NCI-H2107 treated with DMSO at 0.1 percent for 48 hours (cell line): ENCODE data around the gene MATN4.
"Not testable (repeated sequence)": the region's sequence is repeated elsewhere in the genome, so short reads cannot be mapped to it uniquely, and the experiment has no call there.

Experiments used
- DNase-seq: peaks from one replicate; lab custom pipeline; 2025; ENCODE audit not compliant: unreplicated experiment; lab: John Stamatoyannopoulos, UW

The MATN4 gene

GRCh38 chr20:45308117-45308778 is at the start of gene MATN4:
MATN4 (minus strand) TSS chr20:45308299; CDS start chr20:45305582, 2,717 bp downstream.
- DNase-seq = peak; percentile 9

- DNase-seq = no peak
These were observed 47.3 kb upstream of the MATN4 start for GRCh38 chr20:45355209-45356084.

GRCh38 chr20:45354423-45355208 is 46.5 kb upstream of the MATN4 start:
- no peak for DNase-seq

- no peak for DNase-seq
These were observed 45.6 kb upstream of the MATN4 start for GRCh38 chr20:45353746-45354145.

- DNase-seq = no peak
These were observed 44.6 kb upstream of the MATN4 start for GRCh38 chr20:45352729-45353128.

- not testable (repeated sequence) for DNase-seq
These were observed 42.7 kb upstream of the MATN4 start for GRCh38 chr20:45350795-45351194.

- DNase-seq = no peak
These were observed 42.1 kb upstream of the MATN4 start for GRCh38 chr20:45350217-45350616.

GRCh38 chr20:45347936-45348778 is 40.1 kb upstream of the MATN4 start, which contains the start of gene SDC4:
SDC4 (minus strand) TSS chr20:45348424; CDS start chr20:45348384, 40 bp downstream.
- no peak for DNase-seq

- DNase-seq = no peak
These were observed 39.3 kb upstream of the MATN4 start for GRCh38 chr20:45347297-45347935.

- DNase-seq = no peak
These were observed 38.8 kb upstream of the MATN4 start for GRCh38 chr20:45346851-45347250.

- DNase-seq = no peak
These were observed 38.2 kb upstream of the MATN4 start for GRCh38 chr20:45346291-45346718.

- no peak for DNase-seq
These were observed 37.2 kb upstream of the MATN4 start for GRCh38 chr20:45345104-45345936.

GRCh38 chr20:45344168-45344860 is 36.2 kb upstream of the MATN4 start:
- no peak for DNase-seq

- no peak for DNase-seq
These were observed 35.6 kb upstream of the MATN4 start for GRCh38 chr20:45343532-45344167.

- no peak for DNase-seq
These were observed 34.9 kb upstream of the MATN4 start for GRCh38 chr20:45342855-45343531.

GRCh38 chr20:45341939-45342854 is 34.1 kb upstream of the MATN4 start:
- peak; percentile 49 for DNase-seq
